Stimulated activated CD8-positive, alpha-beta memory T cell treated with anti-CD3 and anti-CD28 coated beads, Interleukin-4, amount 100 ng/mL, for 48 hours (primary cell): ENCODE results near the gene STK32A.

Experiments used
- DNase-seq: peaks from one replicate; pipeline ENCODE4 v3.0.0-alpha.2; 2020

Gene STK32A

DNA sequence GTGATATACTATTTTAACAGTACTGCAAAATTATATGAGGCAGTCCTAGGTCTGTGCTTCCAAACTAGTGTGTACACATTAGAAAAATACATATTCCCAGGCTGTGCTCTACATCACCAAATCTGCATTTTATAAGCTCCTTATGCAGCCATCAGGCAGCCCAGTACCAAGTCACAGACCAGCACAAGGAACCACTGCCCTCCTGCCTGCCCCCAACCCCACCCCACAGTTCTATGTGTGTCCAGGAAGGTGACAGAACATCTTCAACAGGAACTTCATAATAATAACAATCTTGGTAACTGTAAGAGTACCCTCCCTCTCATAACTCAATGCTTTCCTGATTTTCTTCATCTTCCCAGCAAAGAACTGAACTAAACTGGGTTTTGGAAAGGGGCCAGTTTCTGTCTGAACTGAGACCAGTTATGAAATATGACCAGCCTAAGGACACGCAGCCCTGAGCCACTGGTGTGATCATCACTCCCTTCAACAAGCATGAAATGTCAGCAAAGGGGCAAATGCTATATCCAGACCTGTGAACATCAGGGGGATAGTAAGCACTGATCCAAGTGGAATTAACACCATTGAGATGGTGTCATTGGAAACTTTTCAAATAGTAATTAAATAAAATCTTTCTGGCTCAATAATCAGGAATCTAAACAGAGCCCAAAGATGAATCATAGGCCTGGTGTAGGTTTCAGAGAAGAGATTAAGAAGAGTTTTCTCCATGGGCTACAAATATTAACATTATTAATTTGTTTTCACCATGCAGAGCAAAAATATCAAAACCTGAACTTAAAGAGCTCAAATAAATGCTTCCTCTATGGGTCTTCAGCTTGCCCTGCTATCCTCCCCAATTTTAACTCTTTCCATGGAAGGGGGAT lies 192.9 kb downstream of the STK32A start:
- no peak for DNase-seq

DNA sequence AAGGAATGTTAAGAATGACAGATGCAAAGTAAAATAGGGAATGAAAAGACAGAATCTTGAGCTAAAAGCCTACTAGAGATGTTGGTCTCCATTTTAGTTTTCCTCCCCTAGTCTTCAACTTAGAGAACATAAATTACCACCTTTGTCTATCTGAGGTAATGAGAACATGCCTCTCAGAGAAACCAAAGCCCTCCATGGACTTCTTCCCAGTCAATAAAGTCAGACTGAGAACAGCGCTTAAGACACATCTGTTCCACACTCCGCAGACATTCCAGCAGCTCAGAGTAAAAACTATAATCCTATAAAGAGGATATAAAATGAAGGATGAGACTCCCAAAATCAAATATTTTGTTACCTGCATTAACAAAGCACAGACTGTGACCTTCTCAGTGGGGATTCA lies 195.8 kb downstream of the STK32A start:
- no peak for DNase-seq

DNA sequence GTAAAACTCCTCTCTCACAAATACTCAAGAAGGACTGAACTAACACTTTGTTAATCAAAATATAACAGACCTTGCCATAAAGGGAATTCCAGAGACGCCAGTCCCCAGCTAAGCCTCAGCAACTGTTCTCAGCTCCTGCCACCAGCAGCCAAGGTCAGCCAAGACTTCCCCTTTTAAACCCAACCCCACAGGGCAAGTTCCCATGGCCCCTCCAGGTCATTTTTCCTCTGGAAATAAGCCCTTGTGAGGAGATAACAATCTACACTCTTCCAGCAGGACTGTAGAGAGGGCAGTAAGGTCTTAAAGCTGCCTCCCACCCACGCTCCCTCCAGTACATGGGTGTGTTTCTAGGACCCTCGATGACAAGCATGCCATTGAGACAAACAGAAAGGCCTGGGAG lies 196.8 kb downstream of the STK32A start:
- DNase-seq, result no peak

DNA sequence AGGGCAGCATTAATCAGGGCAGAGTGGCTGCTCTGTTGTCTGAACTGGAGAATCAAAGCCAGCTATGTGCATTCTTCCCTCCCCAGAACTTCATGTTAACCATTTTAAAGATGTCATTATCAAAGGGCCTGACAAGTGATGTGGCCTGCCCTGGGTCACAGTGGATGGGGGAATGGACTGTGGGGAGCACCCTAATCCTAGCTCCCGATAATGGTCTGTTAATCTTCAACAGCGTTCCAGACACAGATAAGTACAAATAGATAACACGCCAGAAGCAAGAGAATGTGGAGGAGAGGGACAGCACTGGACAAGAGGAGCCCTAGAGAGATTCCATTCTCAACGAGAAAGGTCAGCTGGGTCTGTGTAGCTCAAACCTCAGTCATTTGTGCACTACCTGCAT lies 197.5 kb downstream of the STK32A start:
- no peak for DNase-seq

DNA sequence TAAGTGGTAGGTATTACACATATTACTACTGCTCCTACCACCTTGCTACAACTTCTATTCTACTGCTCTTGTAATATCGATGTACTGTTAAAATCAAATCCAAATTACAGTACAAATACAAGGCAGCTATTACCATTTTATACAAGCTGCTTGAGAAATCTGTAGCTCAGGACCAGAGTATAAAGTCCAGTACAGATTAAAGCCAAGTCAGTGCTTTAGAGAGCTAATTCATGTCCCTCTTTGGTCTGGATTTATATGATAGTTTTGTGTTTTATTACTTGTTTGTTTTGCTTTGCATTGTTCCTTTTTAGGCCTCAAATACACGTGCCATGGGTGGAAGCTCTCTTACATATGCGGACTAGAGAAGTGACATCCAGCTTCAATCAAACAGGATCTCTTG lies 199.2 kb downstream of the STK32A start:
- DNase-seq, result no peak

DNA sequence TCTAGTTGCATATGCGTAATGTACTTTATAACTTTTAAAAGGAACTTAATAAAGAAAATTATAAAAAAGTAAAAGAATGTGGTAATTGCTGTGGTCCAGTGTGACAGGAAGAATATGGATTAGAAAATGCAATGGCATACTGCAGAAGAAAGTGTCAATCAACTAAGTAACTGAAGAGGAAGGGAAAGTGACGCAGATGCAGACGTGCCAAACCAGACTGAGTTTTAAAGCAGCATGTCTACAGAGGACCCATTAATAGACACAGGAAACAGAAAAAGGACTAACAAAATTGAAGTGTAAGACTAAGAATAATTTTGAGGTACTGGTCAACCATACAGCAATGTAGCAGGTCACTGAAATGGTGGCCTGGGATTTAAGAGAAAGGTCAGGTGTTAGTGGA lies 201.8 kb downstream of the STK32A start:
- no peak for DNase-seq

DNA sequence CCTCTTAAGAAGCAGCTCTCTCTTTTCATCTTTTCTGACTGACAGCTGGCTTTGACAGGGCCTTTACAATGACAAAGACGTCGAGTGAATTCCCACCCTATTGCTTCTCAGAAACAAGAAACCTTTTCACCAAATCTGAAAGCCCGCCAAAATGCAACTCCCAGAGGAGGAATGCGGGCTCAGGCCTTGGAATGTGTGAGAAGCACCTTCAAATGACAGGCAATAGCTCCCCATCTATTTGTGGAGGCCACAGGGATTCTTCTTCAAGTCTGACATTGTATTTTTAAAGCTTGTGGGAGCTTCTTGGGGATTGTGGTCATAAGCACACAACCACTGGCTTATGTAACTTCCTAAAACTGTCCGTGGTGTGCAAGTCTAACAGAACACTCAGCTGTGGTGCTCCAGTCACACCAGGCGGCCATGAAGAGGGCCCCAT lies 202.4 kb downstream of the STK32A start:
- no peak for DNase-seq
